ENCODE data around the gene ERBB4. TPM values are rescaled to one million over a fixed set of nuclear protein-coding genes. Genes with fewer than 3 reads are reported as not detected.
A peak's percentile ranks its signal among the peaks of the same experiment; 100 is the strongest.

Gene ERBB4
- total RNA-seq, 1 donor from 2014 or later: 9.9 TPM

DNA sequence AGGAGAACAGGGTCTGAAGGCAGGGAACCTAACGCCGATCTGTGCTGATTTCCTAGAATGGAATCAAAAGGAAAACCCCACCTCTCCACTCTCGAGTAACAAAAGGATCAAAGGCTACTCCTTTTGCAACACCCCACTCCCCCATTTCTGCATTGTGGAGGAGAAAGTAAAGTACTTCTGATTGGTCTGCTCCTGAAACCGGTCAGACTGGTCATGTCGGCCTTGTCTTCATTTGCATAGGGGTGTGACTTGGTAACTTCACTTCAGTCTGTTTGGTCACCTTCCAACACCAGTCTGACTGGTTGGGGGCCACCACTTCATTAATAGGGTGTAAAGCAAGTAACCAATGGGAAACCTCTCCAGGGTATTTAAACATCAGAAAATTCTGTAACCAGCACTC lies 771.9 kb downstream of the ERBB4 start:
- Mint-ChIP-seq H3K4me3 (peak overlapping the region; percentile 64), H3K27ac (peak overlapping the region; percentile 84), H3K27me3 (no peaks in the 10 kb centered on the region), H3K9me3 (peaks cover 8% of the 10 kb centered on the region), H3K36me3 (no peaks in the 10 kb centered on the region), H3K4me1 (ENCODE audit: unreplicated experiment) (peaks cover 11% of the 10 kb centered on the region)
- no peak for DNase-seq (ENCODE audit: extremely low spot score, unreplicated experiment)
- no peak for TF ChIP-seq CTCF (conservative IDR thresholded peaks at IDR 0.05)

DNA sequence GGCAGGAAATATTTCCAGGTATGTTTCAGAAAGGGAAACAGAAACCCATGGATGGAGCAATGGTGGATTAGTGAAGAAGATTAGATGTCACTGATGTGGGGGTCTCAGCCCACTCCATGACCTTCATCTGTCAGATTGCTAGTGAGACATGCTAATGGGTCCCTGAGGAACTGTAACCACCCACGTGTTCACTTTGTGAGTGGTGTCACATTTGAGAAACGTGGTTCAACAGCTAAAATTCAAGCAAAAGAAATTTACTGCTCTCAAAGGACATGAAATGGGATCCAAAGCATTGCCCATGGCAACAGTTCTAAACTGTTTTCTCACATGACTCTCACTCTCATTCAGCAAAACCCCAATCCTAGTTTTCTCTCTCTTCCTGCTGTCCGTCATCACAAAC lies 776.1 kb downstream of the ERBB4 start:
- H3K27me3 Mint-ChIP-seq: no peaks in the 10 kb centered on the region
- no peak for DNase-seq (ENCODE audit: extremely low spot score, unreplicated experiment)
- H3K4me3 Mint-ChIP-seq: no peak overlapping the region
- peaks cover 11% of the 10 kb centered on the region for H3K4me1 Mint-ChIP-seq (ENCODE audit: unreplicated experiment)
- TF ChIP-seq CTCF (conservative IDR thresholded peaks at IDR 0.05): no peak
- no peaks in the 10 kb centered on the region for H3K36me3 Mint-ChIP-seq
- peaks cover 4% of the 10 kb centered on the region for H3K9me3 Mint-ChIP-seq
- H3K27ac Mint-ChIP-seq: no peak overlapping the region

DNA sequence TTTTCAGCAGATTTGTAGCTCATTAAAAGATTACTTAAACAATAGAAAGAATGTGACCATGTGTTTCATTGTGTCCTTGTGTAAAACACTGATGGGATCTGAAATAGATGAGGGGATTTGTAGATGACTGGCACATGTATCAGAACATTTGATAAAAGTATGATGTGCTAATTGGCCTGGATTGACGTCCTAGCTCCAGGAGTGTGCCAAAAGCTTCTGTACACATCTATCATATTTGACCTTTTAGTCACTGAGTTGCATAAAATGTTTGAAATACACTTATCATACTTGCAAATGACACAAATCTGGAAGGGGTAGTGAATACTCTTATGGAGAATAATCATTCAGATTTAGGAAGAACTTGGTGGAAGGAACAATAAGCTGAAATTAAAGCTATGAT lies 778.5 kb downstream of the ERBB4 start:
- Mint-ChIP-seq H3K27ac (no peak overlapping the region), H3K4me1 (ENCODE audit: unreplicated experiment) (peaks cover 5% of the 10 kb centered on the region), H3K36me3 (no peaks in the 10 kb centered on the region), H3K4me3 (no peak overlapping the region), H3K27me3 (no peaks in the 10 kb centered on the region), H3K9me3 (peaks cover 4% of the 10 kb centered on the region)
- no peak for TF ChIP-seq CTCF (conservative IDR thresholded peaks at IDR 0.05)
- no peak for DNase-seq (ENCODE audit: extremely low spot score, unreplicated experiment)

GRCh38 chr2:211756266-211756665 lies 782.3 kb downstream of the ERBB4 start:
- Mint-ChIP-seq H3K27ac (no peak overlapping the region), H3K4me1 (ENCODE audit: unreplicated experiment) (no peaks in the 10 kb centered on the region), H3K27me3 (no peaks in the 10 kb centered on the region), H3K36me3 (no peaks in the 10 kb centered on the region), H3K4me3 (no peak overlapping the region), H3K9me3 (no peaks in the 10 kb centered on the region)
- TF ChIP-seq CTCF (conservative IDR thresholded peaks at IDR 0.05): no peak
- no peak for DNase-seq (ENCODE audit: extremely low spot score, unreplicated experiment)

DNA sequence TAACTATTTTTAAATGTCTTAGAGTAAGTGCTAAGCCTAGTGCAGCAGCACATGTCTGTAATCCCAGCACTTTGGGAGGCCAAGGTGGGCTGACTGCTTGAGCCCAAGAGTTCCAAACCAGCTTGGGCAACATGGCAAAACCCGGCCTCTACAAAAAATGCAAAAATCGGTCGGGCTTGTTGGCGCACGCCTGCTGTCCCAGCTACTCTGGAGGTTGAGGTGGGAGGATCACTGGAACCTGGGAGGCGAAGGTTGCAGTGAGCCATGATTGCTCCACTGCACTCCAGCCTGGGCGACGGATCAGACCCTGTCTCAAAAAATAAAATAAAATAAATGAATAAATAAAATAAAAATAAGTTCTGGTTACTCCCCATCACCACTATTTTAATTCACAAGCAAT lies 783.4 kb downstream of the ERBB4 start:
- no peaks in the 10 kb centered on the region for H3K27me3 Mint-ChIP-seq
- no peaks in the 10 kb centered on the region for H3K9me3 Mint-ChIP-seq
- H3K27ac Mint-ChIP-seq: no peak overlapping the region
- H3K4me1 Mint-ChIP-seq (ENCODE audit: unreplicated experiment): no peaks in the 10 kb centered on the region
- DNase-seq (ENCODE audit: extremely low spot score, unreplicated experiment): no peak
- TF ChIP-seq CTCF (conservative IDR thresholded peaks at IDR 0.05): no peak
- H3K4me3 Mint-ChIP-seq: no peak overlapping the region
- no peaks in the 10 kb centered on the region for H3K36me3 Mint-ChIP-seq

GRCh38 chr2:211751848-211752247 lies 786.8 kb downstream of the ERBB4 start:
- Mint-ChIP-seq H3K4me1 (ENCODE audit: unreplicated experiment) (no peaks in the 10 kb centered on the region), H3K4me3 (no peak overlapping the region), H3K9me3 (no peaks in the 10 kb centered on the region), H3K36me3 (no peaks in the 10 kb centered on the region), H3K27ac (no peak overlapping the region), H3K27me3 (no peaks in the 10 kb centered on the region)
- TF ChIP-seq CTCF (conservative IDR thresholded peaks at IDR 0.05): no peak
- no peak for DNase-seq (ENCODE audit: extremely low spot score, unreplicated experiment)

Data from type B pancreatic cell (in vitro differentiated cells).